Endothelial cell of umbilical vein (primary cell): ENCODE data around the gene DDR1. TPM values are rescaled to one million over a fixed set of nuclear protein-coding genes. Genes with fewer than 3 reads are reported as not detected.

ENCODE experiments used
- BruUV-seq: library from RNA; stranded (reverse); fragments of 400-500 nt; replicated peaks from 2 replicates; lab custom pipeline; 2021; lab: Mats Ljungman, UMichigan
- CTCF ChIA-PET: fragments of 300-600, 350-600 bp; sonication (Branson Sonifier 250); formaldehyde crosslinking; loops from one replicate; lab custom pipeline; 2021; ENCODE audit warnings: antibody characterized with exemption, inconsistent platforms; lab: Charles Lee
- POLR2A ChIA-PET: fragments of 300-600, 350-600 bp; sonication (Branson Sonifier 250); formaldehyde crosslinking; loops from one replicate; lab custom pipeline; 2021; ENCODE audit warnings: antibody characterized with exemption, inconsistent platforms; lab: Charles Lee
- DNase-seq: peaks from one replicate; pipeline ENCODE4 v3.0.0-alpha.2; 2011; ENCODE audit warnings: low read depth, low spot score
- FAIRE-seq: peaks from 2 replicates; lab custom pipeline; 2011; peaks lifted over from hg19 to GRCh38; lab: Jason Lieb, UNC
- H2AFZ ChIP-seq: 2 replicates; pipeline ENCODE4 v1.6.0; 2012; ENCODE audit warnings: low read depth, low read length, control low read depth, inconsistent platforms
- H3K27ac ChIP-seq: 2 replicates; pipeline ENCODE4 v1.5.1; 2011; ENCODE audit warnings: low read depth, mild to moderate bottlenecking, control low read depth, low read length, moderate library complexity; ENCODE audit not compliant: insufficient read depth
- H3K27me3 ChIP-seq, 2 experiments: 2 replicates each; pipeline versions ENCODE4 v1.6.0 to v1.6.1; 2011; ENCODE audit warnings: low read length in 2 of 2, mixed read lengths in 1 of 2; ENCODE audit not compliant: control insufficient read depth in 2 of 2, insufficient read depth in 2 of 2
- H3K36me3 ChIP-seq, 2 experiments: 2 replicates in 1 of 2; 3 replicates in 1 of 2; pipeline ENCODE4 v1.5.1; 2011; ENCODE audit warnings: low read length in 2 of 2, mild to moderate bottlenecking in 1 of 2, moderate library complexity in 1 of 2; ENCODE audit not compliant: control insufficient read depth in 2 of 2, insufficient read depth in 2 of 2; ENCODE audit errors: extremely low read depth in 1 of 2
- H3K4me1 ChIP-seq: 3 replicates; pipeline ENCODE4 v1.5.1; 2011; ENCODE audit warnings: mild to moderate bottlenecking, low read length; ENCODE audit not compliant: control insufficient read depth, insufficient read depth; ENCODE audit errors: extremely low read depth
- H3K4me2 ChIP-seq: 2 replicates; pipeline ENCODE4 v1.6.1; 2011; ENCODE audit warnings: low read length, control low read depth, mixed read lengths; ENCODE audit not compliant: insufficient read depth
- H3K4me3 ChIP-seq, 3 experiments: fragments of 200-600 bp in 1 of 3; sonication (generic), shearing (Covaris generic) in 1 of 3; replicated peaks in 1 of 3; 2 replicates each; pipeline ENCODE4 v1.5.1; 2011 to 2016; ENCODE audit warnings: control low read depth in 3 of 3, low read length in 3 of 3, mild to moderate bottlenecking in 2 of 3, inconsistent platforms in 1 of 3, low read depth in 1 of 3, moderate library complexity in 1 of 3; ENCODE audit not compliant: insufficient read depth in 1 of 3
- H3K79me2 ChIP-seq: 2 replicates; pipeline ENCODE4 v1.6.0; 2012; ENCODE audit warnings: low read length, inconsistent platforms; ENCODE audit not compliant: control insufficient read depth, insufficient read depth
- H3K9ac ChIP-seq: replicated peaks from 2 replicates; pipeline ENCODE3; 2011; ENCODE audit warnings: low read length, control low read depth; ENCODE audit not compliant: insufficient read depth; ENCODE audit errors: extremely low read depth
- H3K9me1 ChIP-seq: replicated peaks from 3 replicates; pipeline ENCODE4 v1.6.0; 2011; ENCODE audit warnings: mild to moderate bottlenecking, low read length; ENCODE audit not compliant: control insufficient read depth, insufficient read depth; ENCODE audit errors: extremely low read depth
- H3K9me3 ChIP-seq: replicated peaks from 2 replicates; pipeline ENCODE4 v1.5.1; 2012; ENCODE audit warnings: low read length, inconsistent platforms; ENCODE audit not compliant: control insufficient read depth, insufficient read depth
- H4K20me1 ChIP-seq: replicated peaks from 2 replicates; pipeline ENCODE3; 2011; ENCODE audit warnings: mild to moderate bottlenecking, low read length; ENCODE audit not compliant: control insufficient read depth, insufficient read depth; ENCODE audit errors: extremely low read depth
- CTCF ChIP-seq, 2 donors: IDR thresholded peaks; 1 replicate in 1 of 2; 2 replicates in 1 of 2; pipeline ENCODE4 v1.5.1; 2011; ENCODE audit warnings: low read length in 2 of 2, mild to moderate bottlenecking in 2 of 2, moderate library complexity in 2 of 2, control low read depth in 1 of 2, inconsistent platforms in 1 of 2, low read depth in 1 of 2; ENCODE audit not compliant: insufficient read depth in 1 of 2; ENCODE audit errors: extremely low read depth in 1 of 2
- JUN ChIP-seq: IDR thresholded peaks from 2 replicates; pipeline ENCODE4 v1.6.1; 2011; ENCODE audit warnings: borderline replicate concordance, low read depth; ENCODE audit not compliant: insufficient read length, insufficient read depth
- POLR2A ChIP-seq: IDR thresholded peaks from 2 replicates; pipeline ENCODE4 v1.6.1; 2012; ENCODE audit warnings: low read depth, mild to moderate bottlenecking, control low read depth, low read length
- dilution Hi-C: fragments of 300-500 bp; cut with MboI; formaldehyde crosslinking; loops from one replicate; pipeline ENCODE4 v1.15.0; 2019; ENCODE audit warnings: low sequenced_read_pairs; ENCODE audit not compliant: extremely low pct_ligation_motif_present
- intact Hi-C: fragments of 100-400 bp; cut with micrococcal nuclease; formaldehyde crosslinking; loops from one replicate; pipeline ENCODE4 v1.10.0; 2022
- polyA plus RNA-seq, 4 experiments: library from polyadenylated mRNA; depleted of rRNA in 3 of 4; stranded (reverse) in 3 of 4; unstranded in 1 of 4; fragments of >200 nt; gene quantifications; 2 replicates each; pipeline versions ENCODE4 v1.2.1 to v1.2.3, GENCODE V29; 2011 to 2012; ENCODE audit warnings: missing spikeins in 1 of 4
- total RNA-seq: library from RNA; stranded (reverse); gene quantifications from 2 replicates; pipeline ENCODE4 v1.2.3, GENCODE V29; 2021

DDR1 gene
- total and polyA plus RNA-seq, 2 donors (not counting 3 experiments of a cell fraction or from before 2014, with no cell fraction given): 8.8 to 22.9 TPM

DNA sequence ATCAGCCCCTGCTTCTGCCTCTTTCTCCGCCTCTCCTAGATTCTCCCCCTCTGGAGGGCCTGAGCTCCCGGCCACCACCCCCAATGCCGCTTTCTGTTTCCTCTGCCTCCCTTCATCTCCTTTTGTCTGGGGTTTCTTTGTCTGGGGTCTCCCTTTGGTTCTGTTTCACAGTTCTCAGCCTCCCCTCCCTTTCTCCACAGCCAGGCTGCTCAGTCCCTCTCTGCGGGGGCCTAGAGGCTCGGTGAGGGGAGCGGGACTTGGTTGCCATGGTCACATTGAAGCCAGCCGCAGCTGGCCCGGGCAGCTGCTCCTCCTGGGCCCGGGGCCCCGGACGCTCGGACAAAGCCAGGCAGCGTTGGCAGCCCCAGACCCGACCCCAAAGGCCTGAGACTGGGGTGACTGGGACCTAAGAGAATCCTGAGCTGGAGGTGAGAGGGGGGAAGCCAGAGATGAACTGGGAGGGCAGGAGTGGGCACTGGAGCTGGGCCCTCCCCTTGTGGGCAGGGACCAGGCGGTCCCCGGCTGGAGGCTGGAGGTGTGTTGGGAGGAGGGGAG is 3.5 kb upstream of the DDR1 start:
- Histone ChIP-seq H2AFZ (no peak overlapping the region), H3K9me3 (no peaks in the 10 kb centered on the region), H4K20me1 (no peaks in the 10 kb centered on the region), H3K9me1 (no peaks in the 10 kb centered on the region), H3K4me1 (peaks cover 21% of the 10 kb centered on the region), H3K79me2 (no peaks in the 10 kb centered on the region), H3K4me3 (no peak overlapping the region), H3K36me3 (no peaks in the 10 kb centered on the region), H3K4me2 (no peak overlapping the region), H3K9ac (no peak overlapping the region), H3K27ac (no peak overlapping the region), H3K27me3 (peaks cover 0 to 2% of the 10 kb centered on the region in 2 experiments)
- BruUV-seq: no TSS peak
- intact Hi-C loops: no loop called here
- ChIA-PET POLR2A (no interaction called here), CTCF (interaction anchor here (0.9 to 7.0 kb wide), 4 partner anchors 32 to 206 kb away, joined by 3 to 36 read pairs (median 5); no protein-coding TSS in a partner anchor)
- no peak for TF ChIP-seq POLR2A
- TF ChIP-seq JUN: no peak
- TF ChIP-seq CTCF (IDR thresholded peaks at IDR 0.05; ENCODE audit: extremely low read depth in 1 of 2, insufficient read depth in 1 of 2, low read depth in 1 of 2, low read length in 2 of 2): no peak
- dilution Hi-C loops: loop anchor here (25.0 kb wide), 1 partner anchor 143 kb away; the partner anchor contains the start of genes FLOT1 and IER3
- DNase-seq (no peak), FAIRE-seq (no peak)
